HL-60 (cell line): ENCODE measurements around the gene FAM180B.

ENCODE experiments used
- DNase-seq, 2 experiments: peaks; one replicate each; pipeline ENCODE4 v3.0.0-alpha.2; 2010 to 2020; ENCODE audit warnings: low read depth in 1 of 2, low spot score in 1 of 2
- H3K27ac ChIP-seq: fragments of 250-450 bp; sonication (Bioruptor Pico); replicated peaks from 2 replicates; pipeline ENCODE4 v1.5.1; 2020; ENCODE audit warnings: mild to moderate bottlenecking, moderate library complexity
- H3K27me3 ChIP-seq: fragments of 250-450 bp; sonication (Bioruptor Pico); 2 replicates; pipeline ENCODE4 v1.5.1; 2021; ENCODE audit warnings: mild to moderate bottlenecking, moderate library complexity; ENCODE audit not compliant: insufficient read depth, poor library complexity, severe bottlenecking
- H3K4me3 ChIP-seq: replicated peaks from 2 replicates; pipeline ENCODE4 v1.5.1; 2011; ENCODE audit warnings: mild to moderate bottlenecking, control low read depth, low read length; ENCODE audit not compliant: insufficient read depth
- GABPA ChIP-seq: IDR thresholded peaks from 2 replicates; pipeline ENCODE4 v1.6.1; 2012; ENCODE audit warnings: low read depth
- POLR2AphosphoS5 ChIP-seq: IDR thresholded peaks from 2 replicates; pipeline ENCODE4 v1.6.1; 2012; ENCODE audit warnings: low read depth
- SPI1 ChIP-seq: IDR thresholded peaks from 2 replicates; pipeline ENCODE4 v1.6.1; 2012; ENCODE audit warnings: low read depth, mild to moderate bottlenecking, borderline replicate concordance
- TF ChIP-seq, protein P1 (sequence below): IDR thresholded peaks from one replicate; pipeline ENCODE4 v1.5.1; 2011; ENCODE audit warnings: low read length, control low read depth, inconsistent platforms; ENCODE audit not compliant: insufficient read depth
- TF ChIP-seq, protein P2 (sequence below): IDR thresholded peaks from 2 replicates; pipeline ENCODE4 v1.6.1; 2012; ENCODE audit warnings: low read depth; ENCODE audit not compliant: insufficient replicate concordance

Gene FAM180B

DNA sequence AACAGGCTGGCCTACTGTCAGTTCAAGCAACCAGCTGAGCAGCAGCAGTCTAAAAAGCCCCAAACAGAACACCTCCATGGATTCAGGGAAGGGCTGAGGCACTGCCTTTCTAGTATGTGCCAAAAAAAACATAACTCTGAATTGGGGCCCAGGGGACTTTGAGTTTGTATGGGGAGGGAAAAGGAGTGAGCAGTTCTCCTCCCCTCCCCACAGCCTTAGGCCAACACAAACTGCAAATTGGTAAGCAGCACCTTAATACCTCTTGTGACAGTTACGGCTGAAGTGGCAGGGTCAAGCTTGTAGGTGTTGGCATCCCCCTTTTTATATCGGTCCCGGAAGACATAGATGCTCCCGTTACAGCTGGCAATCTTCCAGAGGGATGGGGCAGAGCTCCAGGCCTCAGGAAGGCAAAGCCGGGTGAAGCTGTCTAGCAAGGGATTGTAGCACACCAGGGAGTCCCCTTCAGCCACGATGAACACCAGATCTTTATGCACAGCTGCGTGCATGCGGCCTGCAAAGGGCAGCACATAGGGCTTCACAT lies 13.7 kb upstream of the FAM180B start:
- Histone ChIP-seq H3K27me3 (no peaks in the 10 kb centered on the region), H3K4me3 (no peak overlapping the region), H3K27ac (no peak overlapping the region)
- DNase-seq, result no peak
- TF ChIP-seq, protein P1, sequence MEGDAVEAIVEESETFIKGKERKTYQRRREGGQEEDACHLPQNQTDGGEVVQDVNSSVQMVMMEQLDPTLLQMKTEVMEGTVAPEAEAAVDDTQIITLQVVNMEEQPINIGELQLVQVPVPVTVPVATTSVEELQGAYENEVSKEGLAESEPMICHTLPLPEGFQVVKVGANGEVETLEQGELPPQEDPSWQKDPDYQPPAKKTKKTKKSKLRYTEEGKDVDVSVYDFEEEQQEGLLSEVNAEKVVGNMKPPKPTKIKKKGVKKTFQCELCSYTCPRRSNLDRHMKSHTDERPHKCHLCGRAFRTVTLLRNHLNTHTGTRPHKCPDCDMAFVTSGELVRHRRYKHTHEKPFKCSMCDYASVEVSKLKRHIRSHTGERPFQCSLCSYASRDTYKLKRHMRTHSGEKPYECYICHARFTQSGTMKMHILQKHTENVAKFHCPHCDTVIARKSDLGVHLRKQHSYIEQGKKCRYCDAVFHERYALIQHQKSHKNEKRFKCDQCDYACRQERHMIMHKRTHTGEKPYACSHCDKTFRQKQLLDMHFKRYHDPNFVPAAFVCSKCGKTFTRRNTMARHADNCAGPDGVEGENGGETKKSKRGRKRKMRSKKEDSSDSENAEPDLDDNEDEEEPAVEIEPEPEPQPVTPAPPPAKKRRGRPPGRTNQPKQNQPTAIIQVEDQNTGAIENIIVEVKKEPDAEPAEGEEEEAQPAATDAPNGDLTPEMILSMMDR, result no peak
- no peak for TF ChIP-seq GABPA
- TF ChIP-seq POLR2AphosphoS5, result no peak
- no peak for TF ChIP-seq SPI1
- TF ChIP-seq, protein P2, sequence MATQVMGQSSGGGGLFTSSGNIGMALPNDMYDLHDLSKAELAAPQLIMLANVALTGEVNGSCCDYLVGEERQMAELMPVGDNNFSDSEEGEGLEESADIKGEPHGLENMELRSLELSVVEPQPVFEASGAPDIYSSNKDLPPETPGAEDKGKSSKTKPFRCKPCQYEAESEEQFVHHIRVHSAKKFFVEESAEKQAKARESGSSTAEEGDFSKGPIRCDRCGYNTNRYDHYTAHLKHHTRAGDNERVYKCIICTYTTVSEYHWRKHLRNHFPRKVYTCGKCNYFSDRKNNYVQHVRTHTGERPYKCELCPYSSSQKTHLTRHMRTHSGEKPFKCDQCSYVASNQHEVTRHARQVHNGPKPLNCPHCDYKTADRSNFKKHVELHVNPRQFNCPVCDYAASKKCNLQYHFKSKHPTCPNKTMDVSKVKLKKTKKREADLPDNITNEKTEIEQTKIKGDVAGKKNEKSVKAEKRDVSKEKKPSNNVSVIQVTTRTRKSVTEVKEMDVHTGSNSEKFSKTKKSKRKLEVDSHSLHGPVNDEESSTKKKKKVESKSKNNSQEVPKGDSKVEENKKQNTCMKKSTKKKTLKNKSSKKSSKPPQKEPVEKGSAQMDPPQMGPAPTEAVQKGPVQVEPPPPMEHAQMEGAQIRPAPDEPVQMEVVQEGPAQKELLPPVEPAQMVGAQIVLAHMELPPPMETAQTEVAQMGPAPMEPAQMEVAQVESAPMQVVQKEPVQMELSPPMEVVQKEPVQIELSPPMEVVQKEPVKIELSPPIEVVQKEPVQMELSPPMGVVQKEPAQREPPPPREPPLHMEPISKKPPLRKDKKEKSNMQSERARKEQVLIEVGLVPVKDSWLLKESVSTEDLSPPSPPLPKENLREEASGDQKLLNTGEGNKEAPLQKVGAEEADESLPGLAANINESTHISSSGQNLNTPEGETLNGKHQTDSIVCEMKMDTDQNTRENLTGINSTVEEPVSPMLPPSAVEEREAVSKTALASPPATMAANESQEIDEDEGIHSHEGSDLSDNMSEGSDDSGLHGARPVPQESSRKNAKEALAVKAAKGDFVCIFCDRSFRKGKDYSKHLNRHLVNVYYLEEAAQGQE, result no peak

DNA sequence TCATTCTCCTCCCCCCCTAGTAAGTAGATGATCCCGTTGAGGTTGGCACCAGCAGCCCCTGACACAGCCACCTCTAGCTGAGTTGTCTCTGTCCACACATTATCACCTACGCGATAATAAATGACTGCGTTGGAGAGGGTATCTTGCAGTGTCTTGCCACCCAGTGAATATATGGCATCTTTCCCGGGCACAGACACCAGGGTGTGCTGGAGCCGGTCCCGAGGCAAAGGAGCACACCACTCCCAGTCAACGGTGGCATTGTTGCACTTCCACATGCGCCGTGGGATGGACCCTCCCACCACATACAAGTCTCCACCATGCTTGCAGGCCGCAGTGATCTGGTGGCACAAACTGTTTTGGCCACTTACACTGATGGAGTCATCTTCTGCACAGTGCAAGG lies 13.2 kb upstream of the FAM180B start:
- H3K27ac ChIP-seq, result no peak overlapping the region

DNA sequence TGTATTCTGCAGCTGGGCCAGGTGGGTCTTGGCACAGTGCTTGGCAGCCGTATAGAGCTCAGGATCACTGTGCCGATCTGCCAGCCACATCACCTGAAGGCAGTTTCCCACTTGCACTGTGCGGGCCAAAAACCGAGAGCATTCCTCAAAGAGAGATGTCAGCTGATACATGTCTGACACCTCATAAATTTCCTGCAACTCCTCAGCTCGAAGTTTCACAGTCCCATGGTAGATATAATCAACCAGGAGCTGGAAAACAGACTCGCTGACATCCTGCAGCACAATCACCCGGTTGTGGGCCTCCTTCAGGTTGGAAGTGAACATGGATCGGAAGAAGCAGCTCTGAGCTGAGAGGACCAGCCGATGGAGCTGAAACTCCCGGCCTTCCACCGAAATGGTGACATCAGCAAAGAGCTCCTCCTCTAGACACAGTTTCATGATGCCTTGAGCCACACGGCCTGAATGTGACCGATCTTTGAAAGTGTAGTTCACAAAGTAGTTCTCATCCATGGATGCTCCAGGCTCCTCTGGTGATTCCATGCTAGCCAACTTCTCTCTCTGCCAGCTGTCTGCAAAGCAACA lies 8.9 kb upstream of the FAM180B start:
- Histone ChIP-seq H3K4me3 (no peak overlapping the region), H3K27ac (no peak overlapping the region), H3K27me3 (no peaks in the 10 kb centered on the region)
- TF ChIP-seq POLR2AphosphoS5, result no peak
- TF ChIP-seq SPI1, result no peak
- TF ChIP-seq, protein P1, result no peak
- no peak for TF ChIP-seq GABPA
- TF ChIP-seq, protein P2, result no peak
- no peak for DNase-seq

More for the DNA sequence above, 13.2 kb upstream of the FAM180B start:
- TF ChIP-seq POLR2AphosphoS5 (no peak), SPI1 (no peak), GABPA (no peak)
- TF ChIP-seq, protein P1, result no peak
- TF ChIP-seq, protein P2, result no peak
- no peaks in the 10 kb centered on the region for H3K27me3 ChIP-seq
- DNase-seq, result no peak
- no peak overlapping the region for H3K4me3 ChIP-seq
